HEK293T (cell line): Measurements from ENCODE around the gene RNF175.

Source experiments
- CTCF ChIA-PET: fragments of 350-600 bp; formaldehyde crosslinking; extraction: SDS; loops from one replicate; lab custom pipeline; 2021; ENCODE audit warnings: antibody characterized with exemption, inconsistent platforms; lab: Yijun Ruan, JAX
- POLR2A ChIA-PET: fragments of 350-600 bp; formaldehyde crosslinking; extraction: SDS; loops from one replicate; lab custom pipeline; 2020; ENCODE audit warnings: antibody characterized with exemption, inconsistent platforms; lab: Yijun Ruan, JAX
- DNase-seq: peaks from one replicate; pipeline ENCODE4 v3.0.0; 2012; ENCODE audit warnings: mixed read lengths; ENCODE audit errors: extremely low spot score
- ARNT ChIP-seq: fragments of 450-650 bp; IDR thresholded peaks from 2 replicates; pipeline ENCODE4 v1.6.1; 2017; ENCODE audit warnings: mild to moderate bottlenecking
- BHLHE40 ChIP-seq: fragments of 450-650 bp; IDR thresholded peaks from 2 replicates; pipeline ENCODE4 v1.6.1; 2016; ENCODE audit warnings: mild to moderate bottlenecking, moderate library complexity, borderline replicate concordance
- CTBP1 ChIP-seq: fragments of 450-650 bp; IDR thresholded peaks from 2 replicates; pipeline ENCODE4 v1.6.1; 2016; ENCODE audit warnings: borderline replicate concordance
- ELF4 ChIP-seq: fragments of 450-650 bp; IDR thresholded peaks from 2 replicates; pipeline ENCODE4 v1.6.1; 2017; ENCODE audit warnings: antibody characterized with exemption
- FOXA1 ChIP-seq: fragments of 450-650 bp; IDR thresholded peaks from 2 replicates; pipeline ENCODE4 v1.6.1; 2016; ENCODE audit warnings: mild to moderate bottlenecking
- FOXK2 ChIP-seq: fragments of 450-650 bp; IDR thresholded peaks from 2 replicates; pipeline ENCODE4 v1.6.1; 2016; ENCODE audit warnings: mild to moderate bottlenecking
- FOXM1 ChIP-seq: fragments of 450-650 bp; IDR thresholded peaks from 2 replicates; pipeline ENCODE4 v1.6.1; 2017; ENCODE audit warnings: mild to moderate bottlenecking, borderline replicate concordance
- HDGF ChIP-seq: fragments of 450-650 bp; IDR thresholded peaks from 2 replicates; pipeline ENCODE4 v1.6.1; 2017; ENCODE audit warnings: antibody characterized with exemption, borderline replicate concordance
- L3MBTL2 ChIP-seq: fragments of 450-650 bp; conservative IDR thresholded peaks from 2 replicates; pipeline ENCODE4 v1.6.1; 2016; ENCODE audit warnings: mild to moderate bottlenecking
- LEF1 ChIP-seq: fragments of 450-650 bp; IDR thresholded peaks from 2 replicates; pipeline ENCODE4 v1.6.1; 2017; ENCODE audit warnings: mild to moderate bottlenecking, borderline replicate concordance
- NFRKB ChIP-seq: fragments of 450-650 bp; IDR thresholded peaks from 2 replicates; pipeline ENCODE4 v1.6.1; 2016; ENCODE audit warnings: mild to moderate bottlenecking, moderate library complexity
- SP1 ChIP-seq: fragments of 450-650 bp; IDR thresholded peaks from 2 replicates; pipeline ENCODE4 v1.6.1; 2017
- SUZ12 ChIP-seq: fragments of 450-650 bp; IDR thresholded peaks from 2 replicates; pipeline ENCODE4 v1.6.1; 2016; ENCODE audit warnings: mild to moderate bottlenecking
- TARDBP ChIP-seq: fragments of 450-650 bp; IDR thresholded peaks from 2 replicates; pipeline ENCODE4 v1.6.1; 2016
- ZNF384 ChIP-seq: fragments of 450-650 bp; IDR thresholded peaks from 2 replicates; pipeline ENCODE4 v1.6.1; 2016
- TF ChIP-seq, protein P1 (sequence below): fragments of 450-650 bp; IDR thresholded peaks from 2 replicates; pipeline ENCODE4 v1.6.1; 2016

The RNF175 gene

DNA sequence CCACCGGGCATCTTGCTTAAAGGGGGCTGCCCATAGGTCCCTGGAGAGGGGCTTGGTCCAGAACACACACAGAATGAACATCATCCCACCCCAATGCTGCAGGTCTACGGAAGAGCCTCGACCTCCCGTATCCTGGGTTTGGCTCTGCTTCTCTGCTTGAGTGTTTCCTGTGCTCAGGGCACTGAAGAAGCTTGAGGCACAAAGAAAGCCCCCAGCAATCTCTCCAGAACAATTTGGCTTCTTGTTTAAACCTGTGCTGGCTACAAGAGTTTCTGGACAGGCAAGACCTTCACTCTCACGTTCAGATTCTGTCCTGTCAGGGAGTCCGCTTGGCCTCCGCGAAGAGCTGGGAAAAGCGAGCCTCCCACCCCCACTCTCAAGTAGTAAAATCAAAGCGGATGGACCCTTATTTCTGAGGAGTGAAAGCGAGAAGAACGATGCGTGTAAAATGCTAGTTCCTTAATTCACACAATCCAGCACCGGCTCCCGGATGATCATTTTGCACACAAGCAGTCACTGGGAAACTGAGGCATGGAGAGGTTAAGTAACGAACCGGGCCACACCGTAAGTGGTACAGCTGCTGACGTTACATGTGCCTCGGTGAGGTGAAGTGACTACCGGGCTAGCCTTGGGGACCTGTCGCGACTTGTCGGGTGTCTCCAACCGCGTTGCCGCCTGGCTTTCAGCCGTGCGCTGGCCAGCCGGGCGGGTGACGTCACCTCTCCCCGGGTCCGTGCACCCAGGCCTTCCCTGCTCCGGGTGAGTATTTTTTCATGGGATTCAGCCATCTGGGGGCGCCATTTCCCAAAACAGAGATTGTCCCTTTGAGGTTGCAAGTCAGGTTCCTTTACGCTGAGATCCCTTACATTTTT, 32.2 kb upstream of the RNF175 start:
- CTCF ChIA-PET, result interaction anchor here (1.0 kb wide), 1 partner anchor 10 kb away, joined by 3 read pairs; no protein-coding TSS in a partner anchor
- no peak for DNase-seq
- TF ChIP-seq BHLHE40 (no peak), NFRKB (no peak), ELF4 (no peak), TARDBP (no peak), ARNT (no peak), FOXA1 (no peak), FOXM1 (no peak), L3MBTL2 (no peak), HDGF (no peak), ZNF384 (no peak), LEF1 (no peak), SUZ12 (no peak), FOXK2 (no peak), SP1 (no peak), CTBP1 (no peak)
- TF ChIP-seq, protein P1, sequence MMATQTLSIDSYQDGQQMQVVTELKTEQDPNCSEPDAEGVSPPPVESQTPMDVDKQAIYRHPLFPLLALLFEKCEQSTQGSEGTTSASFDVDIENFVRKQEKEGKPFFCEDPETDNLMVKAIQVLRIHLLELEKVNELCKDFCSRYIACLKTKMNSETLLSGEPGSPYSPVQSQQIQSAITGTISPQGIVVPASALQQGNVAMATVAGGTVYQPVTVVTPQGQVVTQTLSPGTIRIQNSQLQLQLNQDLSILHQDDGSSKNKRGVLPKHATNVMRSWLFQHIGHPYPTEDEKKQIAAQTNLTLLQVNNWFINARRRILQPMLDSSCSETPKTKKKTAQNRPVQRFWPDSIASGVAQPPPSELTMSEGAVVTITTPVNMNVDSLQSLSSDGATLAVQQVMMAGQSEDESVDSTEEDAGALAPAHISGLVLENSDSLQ, result no peak
- POLR2A ChIA-PET, result no interaction called here

DNA sequence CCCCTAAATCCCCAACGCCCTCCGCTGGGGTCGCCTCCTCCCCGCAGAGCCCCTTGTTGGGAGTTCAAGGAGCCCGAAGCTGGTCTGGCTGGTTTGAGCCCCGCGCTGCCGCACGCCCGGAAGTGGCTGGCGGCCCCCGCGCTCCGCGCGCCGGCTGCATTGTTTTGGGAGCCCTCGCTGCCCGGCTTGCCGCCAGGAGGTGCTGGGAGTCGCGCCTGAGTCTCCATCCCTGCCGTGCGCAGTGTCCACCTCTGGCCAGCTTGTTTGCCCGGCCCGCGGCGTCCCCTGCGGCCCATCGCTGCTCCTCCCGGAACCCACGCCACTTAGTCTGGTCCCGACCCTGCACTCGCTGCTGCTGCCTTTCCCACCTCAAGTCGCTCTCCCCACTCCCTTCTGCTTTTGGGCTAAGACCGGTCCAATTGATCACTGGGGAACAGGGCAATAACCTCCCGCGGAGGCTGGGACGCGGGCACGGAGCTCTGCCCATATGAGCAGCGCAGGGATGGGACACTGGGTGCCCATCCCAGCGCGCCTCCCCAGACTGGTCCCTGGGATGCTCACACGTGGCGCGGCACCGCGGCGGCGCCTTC, 31.2 kb upstream of the RNF175 start:
- DNase-seq, result no peak
- ChIA-PET POLR2A (no interaction called here), CTCF (no interaction called here)
- no peak for TF ChIP-seq SP1
- no peak for TF ChIP-seq FOXK2
- TF ChIP-seq BHLHE40, result no peak
- no peak for TF ChIP-seq ELF4
- TF ChIP-seq FOXM1, result no peak
- no peak for TF ChIP-seq NFRKB
- no peak for TF ChIP-seq L3MBTL2
- no peak for TF ChIP-seq CTBP1
- no peak for TF ChIP-seq SUZ12
- TF ChIP-seq LEF1, result no peak
- no peak for TF ChIP-seq ZNF384
- no peak for TF ChIP-seq TARDBP
- TF ChIP-seq HDGF, result no peak
- TF ChIP-seq ARNT, result no peak
- TF ChIP-seq, protein P1, result no peak
- TF ChIP-seq FOXA1, result no peak

- no peak for DNase-seq
- ChIA-PET POLR2A (no interaction called here), CTCF (no interaction called here)
- TF ChIP-seq L3MBTL2 (no peak), ZNF384 (no peak), CTBP1 (no peak), TARDBP (no peak), NFRKB (no peak), SUZ12 (no peak), FOXK2 (no peak), BHLHE40 (no peak), FOXM1 (no peak), ELF4 (no peak), ARNT (no peak), LEF1 (no peak), SP1 (no peak), HDGF (no peak)
- TF ChIP-seq, protein P1, result no peak
These were observed 30.7 kb upstream of the RNF175 start for GRCh38 chr4:153790500-153790865.

DNA sequence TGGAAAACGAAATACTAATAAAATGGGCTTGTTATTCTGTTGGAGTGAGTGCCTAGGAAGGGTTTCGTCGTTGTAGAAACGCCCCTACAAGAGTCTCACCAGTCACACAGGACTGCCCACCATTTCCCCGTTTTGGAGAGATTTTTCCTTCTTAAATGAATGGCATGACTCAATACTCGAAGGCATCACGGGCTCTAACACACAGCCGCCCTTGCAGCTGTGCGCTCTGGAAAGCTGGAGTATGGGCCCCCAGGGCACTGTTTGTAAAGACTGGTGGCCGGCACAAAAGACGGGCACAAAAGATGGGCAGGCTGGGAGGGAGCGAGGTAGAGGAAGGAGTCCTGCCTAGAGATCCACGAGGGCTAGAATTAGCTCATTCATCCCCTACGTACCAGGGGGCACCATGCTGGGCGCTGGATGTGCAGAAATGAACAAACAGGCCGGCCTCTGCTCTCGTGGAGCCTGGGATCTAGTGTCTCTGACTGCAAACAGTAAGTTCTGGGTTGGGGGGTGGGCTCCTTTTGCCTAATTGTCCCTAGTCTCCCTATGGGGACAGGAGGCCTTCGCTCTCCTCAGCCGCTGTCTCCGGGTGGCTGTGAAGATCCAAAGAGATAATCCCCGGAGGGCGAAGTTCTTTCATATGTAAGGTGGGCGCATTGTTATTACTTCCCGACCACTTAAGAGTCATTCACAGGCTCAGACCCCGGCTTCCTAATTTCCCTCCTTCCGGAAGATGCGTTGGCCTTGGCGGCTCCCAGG, 30.1 kb upstream of the RNF175 start:
- POLR2A ChIA-PET, result no interaction called here
- no peak for TF ChIP-seq ELF4
- no peak for TF ChIP-seq LEF1
- TF ChIP-seq BHLHE40, result no peak
- no peak for TF ChIP-seq FOXM1
- no peak for TF ChIP-seq ZNF384
- no peak for TF ChIP-seq SP1
- TF ChIP-seq ARNT, result no peak
- no peak for TF ChIP-seq TARDBP
- TF ChIP-seq CTBP1, result no peak
- TF ChIP-seq FOXK2, result no peak
- TF ChIP-seq NFRKB, result no peak
- TF ChIP-seq, protein P1, result no peak
- no peak for DNase-seq
- CTCF ChIA-PET, result no interaction called here
